HG03025 (cell line): ENCODE data around the gene MMP2.
A peak's percentile ranks its signal among the peaks of the same experiment; 100 is the strongest.

Experiments used
- ATAC-seq: cut with Tn5 transposase; IDR thresholded peaks from one replicate; pipeline ENCODE4 v1.9.1; 2021; ENCODE audit warnings: mild to moderate bottlenecking, moderate library complexity; ENCODE audit not compliant: unreplicated experiment, low FRiP score

MMP2 gene

DNA sequence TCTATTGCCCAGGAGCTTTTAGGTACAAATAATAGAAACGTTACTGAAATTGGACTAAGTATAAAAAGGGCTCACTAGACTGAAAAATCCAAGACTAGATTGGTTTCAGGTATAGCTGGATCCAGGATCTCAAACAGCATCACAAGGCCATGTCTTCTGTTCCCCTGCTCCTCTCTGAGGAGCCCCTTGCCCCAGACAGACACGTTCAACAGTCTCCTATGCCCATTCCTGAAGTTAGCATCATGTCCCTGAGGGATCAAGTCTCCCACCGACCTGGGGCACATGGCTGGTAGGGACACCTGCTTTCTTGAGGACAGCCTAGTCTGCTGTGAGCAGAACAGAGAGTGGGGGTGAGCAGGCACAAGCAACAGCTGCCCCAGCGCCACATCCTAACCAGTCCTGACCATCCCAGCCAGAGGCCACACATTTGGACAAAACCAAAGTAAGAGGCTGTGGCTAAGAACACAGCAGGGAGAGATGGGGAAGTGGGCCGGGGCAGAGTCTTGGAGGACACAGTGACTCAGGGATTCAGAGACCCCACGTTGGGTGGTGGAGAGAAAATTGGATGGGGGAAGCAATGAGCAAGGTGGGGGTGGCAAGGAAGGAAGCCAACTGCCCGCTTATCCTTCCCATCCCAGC is 10.5 kb upstream of the MMP2 start:
- ATAC-seq: no peak

DNA sequence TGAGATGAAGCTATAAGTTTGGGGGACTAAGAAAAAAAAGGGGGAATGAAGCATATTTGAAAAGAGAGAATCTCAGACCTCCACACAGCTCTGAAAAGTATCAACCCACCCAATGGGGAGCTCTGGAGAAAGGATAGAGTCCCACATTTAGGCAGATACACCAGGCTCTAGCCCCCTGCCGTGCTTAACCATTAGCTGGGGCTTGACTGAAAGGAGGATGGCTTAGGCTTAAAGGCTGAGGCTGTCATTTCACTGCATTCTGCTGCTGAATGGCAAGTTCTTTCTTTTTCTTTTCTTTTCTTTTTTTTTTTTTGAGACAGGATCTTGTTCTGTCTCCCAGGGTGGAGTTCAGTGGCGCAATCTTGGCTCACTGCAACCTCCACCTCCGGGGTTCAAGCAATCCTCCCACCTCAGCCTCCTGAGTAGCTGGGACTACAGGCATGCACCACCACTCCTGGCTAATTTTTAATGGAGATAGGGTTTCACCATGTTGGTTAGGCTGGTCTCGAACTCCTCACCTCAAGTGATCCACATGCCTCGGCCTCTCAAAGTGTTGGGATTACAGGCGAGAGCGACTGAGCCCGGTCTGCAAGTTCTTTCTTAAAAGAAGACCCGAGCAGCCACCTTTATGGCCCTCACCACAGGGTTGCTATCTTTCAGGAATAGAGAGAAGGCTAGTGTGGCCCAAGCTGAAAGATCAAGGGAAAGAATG is 9.0 kb upstream of the MMP2 start:
- ATAC-seq: no peak

DNA sequence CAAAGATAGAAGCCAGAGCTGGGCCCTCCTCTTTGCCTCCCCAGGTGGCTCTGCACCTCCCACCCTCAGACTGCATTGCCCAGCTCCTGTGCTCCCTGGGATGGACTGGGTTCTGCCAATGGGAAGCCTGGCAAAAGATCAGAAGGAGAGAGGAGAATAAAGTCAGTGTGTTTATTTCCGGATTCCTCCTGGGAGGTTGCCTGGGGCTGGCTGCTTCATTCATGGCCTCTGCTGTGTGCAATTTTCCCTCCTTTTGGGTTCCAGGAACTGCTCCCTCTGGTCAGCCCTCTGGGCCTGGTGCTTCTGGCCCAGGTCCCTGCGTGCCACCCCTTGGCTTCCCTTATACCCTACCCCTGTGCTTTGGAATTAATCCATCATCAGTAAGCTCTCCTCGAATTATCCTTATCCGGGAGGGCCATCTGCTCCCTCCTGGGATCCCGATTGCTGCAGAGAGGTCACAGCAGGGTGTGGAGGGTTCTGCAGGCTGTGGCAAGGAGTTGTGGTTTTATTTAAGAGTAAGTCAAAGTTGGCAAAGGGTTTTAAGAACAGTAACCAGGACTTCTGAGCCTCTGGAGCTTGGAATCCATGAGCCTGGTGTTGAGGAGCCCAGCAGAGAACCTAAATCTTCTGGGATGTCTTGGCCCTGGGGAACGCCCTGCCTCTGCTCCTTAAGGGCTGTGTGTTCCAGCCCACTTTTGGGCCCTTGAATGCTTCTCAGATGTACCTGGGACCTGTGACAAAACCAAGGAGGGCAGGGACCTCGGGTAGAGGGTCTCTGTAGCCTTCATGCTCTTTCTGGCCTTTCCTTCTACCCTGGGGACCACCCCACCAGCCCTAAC is 8.2 kb upstream of the MMP2 start:
- no peak for ATAC-seq

DNA sequence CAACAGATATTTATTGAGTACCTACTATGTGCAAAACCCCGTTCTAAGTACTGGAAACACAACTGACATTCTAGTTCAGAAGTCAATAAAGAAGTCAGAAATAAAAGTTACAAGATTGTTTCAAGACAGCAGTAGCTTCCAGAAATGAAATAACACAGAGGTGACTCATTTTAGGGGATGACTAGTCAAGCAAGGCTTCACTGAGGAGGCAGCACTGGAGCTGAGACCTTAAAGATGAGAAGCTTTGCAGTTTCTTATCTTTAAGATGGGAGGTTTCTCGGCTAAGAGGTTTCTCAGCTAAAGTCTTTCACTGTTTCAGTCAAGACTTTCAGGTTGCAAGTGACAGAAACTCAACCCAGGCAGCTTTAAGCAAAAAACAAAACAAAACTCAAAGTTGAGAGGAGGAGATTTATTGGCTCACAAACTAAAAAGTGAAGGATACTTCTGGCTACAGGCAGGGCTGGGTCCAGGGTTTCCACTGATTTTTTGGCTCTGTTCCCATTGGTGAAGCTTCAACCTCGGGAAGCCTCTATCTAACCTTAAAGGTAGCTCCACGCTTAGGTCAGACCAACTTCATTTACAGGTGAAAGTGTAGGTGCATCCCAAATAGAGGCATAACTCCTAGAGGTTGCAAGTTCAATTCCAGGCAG is 7.4 kb upstream of the MMP2 start:
- ATAC-seq: peak; percentile 56

DNA sequence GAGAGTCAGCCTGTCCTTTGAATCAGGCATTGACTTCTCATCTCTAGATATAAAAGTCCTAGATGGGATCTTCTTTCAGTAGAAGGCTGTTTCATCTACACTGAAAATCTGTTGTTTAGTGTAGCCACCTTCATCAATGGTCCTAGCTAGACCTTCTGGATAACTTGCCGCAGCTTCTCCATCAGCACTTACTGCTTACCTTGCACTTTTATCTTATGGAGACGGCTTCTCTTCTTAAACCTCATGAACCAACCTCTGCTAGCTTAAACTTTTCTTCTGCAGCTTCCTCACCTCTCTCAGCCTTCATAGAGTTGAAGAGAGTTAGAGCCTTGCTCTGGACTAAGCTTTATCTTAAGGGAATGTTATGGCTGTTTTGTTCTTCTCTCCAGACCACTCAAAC is 5.4 kb upstream of the MMP2 start:
- no peak for ATAC-seq

DNA sequence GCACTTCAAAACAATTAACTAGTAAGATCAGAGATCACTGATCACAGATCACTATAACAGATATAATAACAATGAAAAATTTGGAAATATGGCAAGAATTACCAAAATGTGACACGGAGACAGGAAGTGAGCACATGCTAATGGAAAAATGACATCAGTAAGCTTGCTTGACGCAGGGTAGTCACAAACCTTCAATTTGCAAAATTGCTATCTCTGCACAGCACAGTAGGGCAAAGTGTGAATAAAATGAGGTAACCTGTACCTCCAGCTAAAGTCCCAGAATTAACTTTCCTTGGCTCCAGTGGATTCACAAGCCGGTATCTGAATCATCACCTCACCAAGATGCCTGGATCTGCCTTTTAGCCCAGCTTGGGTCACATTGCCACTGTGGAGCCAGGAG is 4.2 kb upstream of the MMP2 start:
- ATAC-seq: no peak

DNA sequence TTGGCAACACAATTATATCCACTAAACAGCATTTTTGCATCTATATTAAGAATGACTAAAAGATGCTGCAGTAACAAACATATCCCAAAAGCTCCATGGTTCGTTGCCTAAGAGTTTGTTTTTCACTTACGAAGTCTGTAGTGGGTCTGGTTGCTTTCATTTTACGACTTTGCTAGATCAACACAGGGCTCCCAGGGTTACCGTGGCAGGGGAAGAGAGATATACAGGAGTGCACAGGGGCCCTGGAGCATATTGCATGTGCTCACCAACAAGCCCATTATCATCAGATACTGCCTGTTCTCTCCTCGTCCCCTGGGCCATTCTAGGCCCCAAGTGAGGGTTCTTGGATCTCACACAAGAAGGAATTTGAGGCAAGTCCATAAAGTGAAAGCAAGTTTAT is 3.1 kb upstream of the MMP2 start:
- no peak for ATAC-seq

DNA sequence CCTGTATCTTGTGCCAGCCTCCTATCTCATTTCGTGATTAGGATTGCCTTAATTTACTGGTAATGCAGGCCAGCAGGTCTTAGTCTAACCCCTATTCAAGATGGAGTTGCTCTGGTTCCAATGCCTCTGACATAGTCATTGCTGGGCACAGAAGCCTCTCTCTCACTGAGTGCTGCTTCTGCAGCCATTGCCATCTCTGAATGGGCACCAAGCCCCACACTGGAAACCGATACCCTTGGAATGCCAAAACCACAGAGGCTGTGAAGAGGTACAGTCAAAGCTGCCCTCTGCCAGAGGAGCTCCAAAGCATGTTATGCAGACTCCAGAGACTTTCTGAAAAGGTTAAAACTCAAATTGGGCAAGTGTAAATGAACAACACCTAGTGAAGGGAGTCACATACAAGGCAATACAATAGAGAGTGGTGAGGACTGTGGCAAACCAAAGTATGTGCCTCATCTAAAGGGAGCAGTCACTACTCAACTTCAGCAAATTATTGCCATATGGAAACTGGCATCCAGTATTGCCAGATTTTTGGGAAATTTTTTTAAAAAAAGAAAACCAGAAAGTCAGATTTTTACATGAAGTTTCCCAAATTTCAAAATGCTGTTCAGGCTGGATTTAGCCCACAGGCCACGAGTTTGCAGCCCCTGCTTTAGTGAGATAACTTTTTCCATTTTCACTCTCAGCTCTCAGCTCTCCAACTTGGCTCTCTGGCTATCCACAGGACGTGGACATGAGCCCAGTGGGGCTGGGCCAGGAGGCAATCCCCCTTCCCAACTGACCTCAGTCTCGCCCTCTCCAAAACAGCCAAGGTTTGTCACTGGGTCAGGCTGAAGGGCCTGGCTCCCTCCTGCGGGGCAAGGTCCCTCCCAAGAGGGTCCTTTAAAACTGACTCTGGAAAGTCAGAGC is 2.1 kb upstream of the MMP2 start:
- no peak for ATAC-seq

DNA sequence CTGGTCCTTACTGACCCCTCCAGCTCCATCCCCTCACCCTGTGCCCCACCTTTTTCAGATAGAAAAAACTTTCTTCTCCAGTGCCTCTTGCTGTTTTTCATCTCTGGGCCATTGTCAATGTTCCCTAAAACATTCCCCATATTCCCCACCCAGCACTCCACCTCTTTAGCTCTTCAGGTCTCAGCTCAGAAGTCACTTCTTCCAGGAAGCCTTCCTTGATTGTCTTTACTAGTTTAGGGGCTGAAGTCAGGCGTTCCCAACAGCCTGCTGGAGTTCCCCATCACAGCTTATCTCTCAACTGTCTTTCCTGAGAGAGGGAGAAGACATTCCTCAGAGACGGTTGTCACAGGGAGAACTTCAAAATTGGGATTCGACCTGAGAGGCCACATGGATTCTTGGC is 1.3 kb upstream of the MMP2 start:
- no peak for ATAC-seq

DNA sequence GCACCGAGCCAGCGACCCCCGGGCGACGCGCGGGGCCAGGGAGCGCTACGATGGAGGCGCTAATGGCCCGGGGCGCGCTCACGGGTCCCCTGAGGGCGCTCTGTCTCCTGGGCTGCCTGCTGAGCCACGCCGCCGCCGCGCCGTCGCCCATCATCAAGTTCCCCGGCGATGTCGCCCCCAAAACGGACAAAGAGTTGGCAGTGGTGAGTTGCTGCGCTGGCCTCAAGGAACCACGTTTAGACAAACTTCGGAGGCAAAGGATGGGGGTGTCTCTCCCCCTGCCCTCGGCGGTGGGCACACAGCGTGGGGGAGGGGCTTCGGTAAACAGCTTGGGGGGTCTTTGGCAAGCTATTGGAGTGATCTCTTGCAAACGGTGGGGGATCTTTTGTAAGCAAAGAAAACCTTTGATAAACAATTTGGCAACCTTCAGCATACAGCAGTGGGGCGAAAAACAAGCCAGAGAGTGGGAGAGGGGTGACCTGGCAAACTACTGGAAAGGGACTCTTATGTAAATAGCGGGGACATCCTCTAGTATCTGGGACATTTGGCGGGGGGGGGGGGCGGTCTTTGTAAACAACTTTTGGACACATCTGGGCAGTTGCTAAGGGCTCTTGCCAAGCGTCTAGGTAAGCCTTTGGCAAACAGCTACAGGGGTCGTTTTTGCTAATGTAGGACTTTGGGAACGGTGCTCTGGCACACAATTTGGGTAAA is 587 bp downstream of the MMP2 start:
- no peak for ATAC-seq

DNA sequence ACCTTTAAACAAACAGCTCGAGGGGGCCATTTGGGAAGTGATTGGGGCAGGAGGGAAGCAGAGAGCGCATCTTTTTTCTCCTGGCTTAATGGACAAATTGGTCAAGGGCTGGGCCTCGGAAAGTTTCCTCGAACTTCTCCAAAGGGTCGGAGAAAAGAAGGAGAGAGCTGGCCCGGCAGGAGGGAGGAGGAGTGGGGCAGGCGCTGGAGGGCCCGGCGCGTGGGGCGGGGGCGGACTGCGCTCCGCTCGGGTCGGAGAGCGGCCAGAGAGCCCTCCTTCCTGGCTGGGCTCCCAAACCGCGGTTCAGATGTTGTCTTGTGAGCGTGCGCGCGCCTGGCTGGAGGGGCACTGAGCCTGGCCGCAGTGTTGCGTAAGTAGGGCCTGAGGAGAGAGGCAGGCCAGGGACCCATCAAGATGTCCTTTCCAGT is 1.2 kb downstream of the MMP2 start:
- ATAC-seq: no peak

DNA sequence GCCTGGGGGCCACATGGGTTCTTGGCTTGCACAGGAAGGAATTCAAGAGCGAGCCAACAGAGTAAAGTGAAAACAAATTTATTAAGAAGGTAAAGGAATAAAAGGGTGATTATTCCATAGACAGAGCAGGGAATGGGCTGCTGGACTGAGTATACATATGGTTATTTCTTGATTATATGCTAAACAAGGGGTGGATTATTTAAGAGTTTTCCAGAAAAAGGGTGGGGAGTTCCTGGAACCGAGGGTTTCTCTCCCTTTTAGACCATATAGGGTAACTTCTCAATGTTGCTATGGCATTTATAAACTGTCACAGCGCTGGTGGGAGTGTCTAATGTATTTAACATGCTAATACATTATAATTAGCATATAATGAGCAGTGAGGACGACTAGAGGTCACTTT is 2.0 kb downstream of the MMP2 start:
- no peak for ATAC-seq

DNA sequence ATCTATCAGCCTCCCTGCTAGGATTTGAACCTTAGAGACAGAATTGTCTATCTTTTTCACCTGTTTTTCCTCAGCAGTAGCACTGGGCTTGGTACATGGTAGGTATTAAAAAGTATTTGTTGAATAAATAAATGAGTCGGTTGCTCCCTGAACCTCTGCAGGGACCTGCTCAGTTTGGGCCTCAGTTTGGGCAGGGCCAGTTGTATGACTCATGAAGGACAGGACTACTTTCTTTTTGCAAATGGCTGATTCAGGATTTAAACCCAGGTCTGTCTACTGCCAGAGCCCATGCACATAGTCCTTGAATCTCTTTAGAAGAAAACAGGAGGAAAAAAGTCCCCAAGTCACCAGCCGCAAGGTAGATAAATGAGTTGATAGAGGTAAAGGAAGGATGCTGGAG is 3.1 kb downstream of the MMP2 start:
- ATAC-seq: no peak

DNA sequence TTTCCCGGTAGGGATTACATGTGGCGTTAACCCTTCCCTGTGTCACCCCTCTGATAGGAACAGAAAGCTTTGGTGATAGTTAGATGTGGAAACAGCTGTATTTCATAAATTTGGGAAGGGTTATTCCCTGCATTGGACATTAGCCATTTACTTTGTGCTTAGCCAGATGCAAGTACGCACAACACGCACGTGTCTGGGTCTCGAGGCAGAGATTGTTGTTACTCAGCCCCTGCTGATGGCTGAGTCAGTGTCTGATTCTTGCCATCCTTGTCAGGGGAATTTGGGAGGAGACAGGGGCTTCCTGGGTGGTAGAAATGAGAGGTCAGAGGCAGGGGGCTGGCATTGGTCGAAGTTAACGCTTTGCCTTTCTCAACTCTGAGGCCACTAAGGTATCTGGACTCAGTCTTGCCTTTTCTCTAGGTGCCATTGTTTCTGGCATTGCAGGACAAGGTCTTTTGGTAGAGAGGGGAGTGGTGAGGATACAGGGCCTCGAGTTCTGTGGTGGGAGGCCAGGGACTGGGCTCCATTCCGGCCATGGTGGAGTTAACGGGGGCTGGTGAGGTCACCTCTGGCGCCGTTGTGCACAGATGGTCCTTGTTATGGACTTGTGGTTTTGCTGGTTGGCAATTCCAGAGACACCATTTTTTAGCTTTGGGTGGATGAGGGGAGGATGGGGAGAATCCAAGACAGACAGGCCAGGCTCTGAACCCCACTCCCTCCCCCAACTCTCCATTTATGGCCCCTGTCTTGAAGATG is 8.2 kb downstream of the MMP2 start:
- no peak for ATAC-seq

DNA sequence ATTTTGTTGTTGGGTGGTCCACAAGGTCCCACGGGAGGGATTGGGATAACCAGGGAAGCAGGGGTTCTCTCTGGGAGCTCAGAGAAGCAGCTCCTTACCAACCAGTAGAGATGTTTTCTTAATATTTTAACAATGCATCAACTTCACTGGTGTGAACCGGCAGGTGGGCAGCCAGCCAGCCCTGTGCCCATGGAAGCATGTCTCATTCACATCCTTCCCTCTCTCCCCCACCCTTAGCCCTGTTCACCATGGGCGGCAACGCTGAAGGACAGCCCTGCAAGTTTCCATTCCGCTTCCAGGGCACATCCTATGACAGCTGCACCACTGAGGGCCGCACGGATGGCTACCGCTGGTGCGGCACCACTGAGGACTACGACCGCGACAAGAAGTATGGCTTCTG is 9.3 kb downstream of the MMP2 start:
- ATAC-seq: no peak

DNA sequence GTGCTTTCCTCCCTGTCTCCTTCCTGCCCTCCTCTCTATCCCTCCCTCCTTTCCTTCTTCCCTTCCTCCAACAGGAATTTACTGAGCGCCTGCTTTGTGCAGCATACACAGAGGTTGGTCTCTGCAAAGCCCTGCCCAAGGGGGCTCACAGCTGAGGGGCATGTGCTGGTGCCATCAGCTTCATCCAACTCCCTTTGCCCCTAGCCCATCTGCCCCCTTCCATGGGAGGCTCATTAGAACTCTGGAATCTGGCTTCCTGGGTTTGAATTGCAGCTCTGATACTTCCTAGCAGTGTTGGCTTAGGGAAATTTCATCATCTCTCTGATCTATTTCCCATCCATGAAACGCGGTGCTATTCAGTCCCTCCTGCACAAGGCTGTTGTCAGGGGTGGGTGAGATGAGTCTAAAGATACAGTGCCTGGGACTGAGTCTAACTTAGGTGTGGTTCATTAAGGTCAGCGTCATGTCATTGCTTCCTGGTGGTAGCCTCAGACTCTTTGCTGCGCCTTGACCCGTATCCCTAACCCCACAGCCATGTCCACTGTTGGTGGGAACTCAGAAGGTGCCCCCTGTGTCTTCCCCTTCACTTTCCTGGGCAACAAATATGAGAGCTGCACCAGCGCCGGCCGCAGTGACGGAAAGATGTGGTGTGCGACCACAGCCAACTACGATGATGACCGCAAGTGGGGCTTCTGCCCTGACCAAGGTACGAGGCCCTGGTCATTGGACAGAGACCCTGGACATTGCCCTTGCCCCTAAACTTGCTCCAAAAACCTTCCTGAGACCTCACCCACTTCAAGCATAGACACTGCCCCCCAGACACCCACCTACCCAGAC is 10.3 kb downstream of the MMP2 start:
- no peak for ATAC-seq

DNA sequence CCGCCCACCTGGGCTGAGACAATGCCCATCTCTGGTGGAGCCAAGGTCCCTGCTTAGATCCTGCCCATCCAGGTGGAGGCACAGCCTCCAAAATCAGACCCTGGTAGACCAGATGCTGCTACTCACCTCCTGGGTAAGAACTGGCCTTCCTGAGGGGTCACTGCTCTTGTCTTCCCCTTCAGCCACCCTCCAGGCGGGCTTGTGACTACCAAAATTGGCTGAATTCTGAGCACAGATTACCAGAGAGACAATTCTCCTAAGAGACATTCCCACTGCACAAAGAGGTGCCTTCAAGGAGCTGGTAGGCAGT is 10.9 kb downstream of the MMP2 start:
- no peak for ATAC-seq

DNA sequence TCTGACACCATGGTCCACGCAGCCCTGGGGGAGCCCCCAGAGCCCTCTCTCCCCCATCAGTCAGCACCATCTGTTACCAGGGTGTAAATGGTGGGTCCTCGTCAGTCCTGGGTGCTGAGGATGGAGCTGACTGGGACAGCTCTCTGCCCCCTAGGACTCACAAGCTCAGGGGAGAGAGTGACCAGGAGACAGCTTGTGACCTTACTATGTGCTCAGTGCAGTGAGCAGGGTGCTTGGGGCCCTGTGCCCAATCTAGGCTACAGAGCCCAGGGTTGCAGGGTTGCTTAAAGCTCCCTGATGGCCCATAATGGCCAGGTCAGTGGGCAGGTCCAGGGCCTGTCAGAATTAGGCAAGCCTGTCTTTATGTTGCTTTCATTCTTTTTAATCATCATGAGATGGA is 11.3 kb downstream of the MMP2 start:
- no peak for ATAC-seq
